ENCODE results near the gene BBS9. TPM values are rescaled to one million over a fixed set of nuclear protein-coding genes. Genes with fewer than 3 reads are reported as not detected.
"Not testable (repeated sequence)": the region's sequence is repeated elsewhere in the genome, so short reads cannot be mapped to it uniquely, and the experiment has no call there.

The BBS9 gene
- total and polyA plus RNA-seq, 2 experiments from 2014 or later = 27.2 to 66.1 TPM

GRCh38 chr7:33517191-33517590 lies 387.8 kb downstream of the BBS9 start (continued):
- no peak for TF ChIP-seq ZNF462 (CRISPR knock-in tag; IDR thresholded peaks at IDR 0.05)

GRCh38 chr7:33527008-33527407 lies 397.6 kb downstream of the BBS9 start:
- peak; percentile 46 for DNase-seq (ENCODE audit: low spot score)
- H3K4me1 ChIP-seq (ENCODE audit: insufficient read depth); H3K9me2 ChIP-seq (ENCODE audit: insufficient read depth); H3K36me3 ChIP-seq (ENCODE audit: insufficient read depth); H2AFZ ChIP-seq; H3K79me2 ChIP-seq (replicated peaks; ENCODE audit: insufficient read depth); H3K27ac ChIP-seq (ENCODE audit: low read depth); ATAC-seq; H3K27me3 Mint-ChIP-seq (ENCODE audit: insufficient read depth, low read depth, poor library complexity); H4K20me1 ChIP-seq (replicated peaks; ENCODE audit: insufficient read depth); H3K27me3 ChIP-seq (ENCODE audit: insufficient read depth); H3F3A ChIP-seq (replicated peaks; ENCODE audit: low read depth); H3K36me3 Mint-ChIP-seq (ENCODE audit: low read depth): not testable (repeated sequence)
- Mint-ChIP-seq H3K9me3 (peaks cover 13% of the 10 kb centered on the region; the same call in 2 of the 3 replicates), H3K4me3 (peak overlapping the region; percentile 68), H3K27ac (peak overlapping the region; percentile 95; the same call in 1 of the 2 replicates), H3K4me1 (peaks cover 12% of the 10 kb centered on the region)
- Histone ChIP-seq H3K4me3 (peak overlapping the region; percentile 19), H3K4me2 (peak overlapping the region; percentile 41; the same call in 1 of the 2 replicates)

- H3K27me3 Mint-ChIP-seq (ENCODE audit: insufficient read depth, low read depth, poor library complexity); H2AFZ ChIP-seq; H4K20me1 ChIP-seq (replicated peaks; ENCODE audit: insufficient read depth); H3K36me3 Mint-ChIP-seq (ENCODE audit: low read depth); H3F3A ChIP-seq (replicated peaks; ENCODE audit: low read depth); H3K79me2 ChIP-seq (replicated peaks; ENCODE audit: insufficient read depth); H3K9me2 ChIP-seq (ENCODE audit: insufficient read depth); H3K27ac ChIP-seq (ENCODE audit: low read depth); H3K4me1 ChIP-seq (ENCODE audit: insufficient read depth); H3K36me3 ChIP-seq (ENCODE audit: insufficient read depth); H3K27me3 ChIP-seq (ENCODE audit: insufficient read depth); ATAC-seq: not testable (repeated sequence)
- Mint-ChIP-seq H3K27ac (peak overlapping the region; percentile 95), H3K4me3 (peak overlapping the region; percentile 68), H3K4me1 (peaks cover 12% of the 10 kb centered on the region), H3K9me3 (peaks cover 13% of the 10 kb centered on the region; the same call in 2 of the 3 replicates)
- DNase-seq (ENCODE audit: low spot score) = peak; percentile 14
- peak overlapping the region; percentile 19 for H3K4me3 ChIP-seq
- peak overlapping the region; percentile 41 for H3K4me2 ChIP-seq
Observed at GRCh38 chr7:33527613-33528012, 398.2 kb downstream of the BBS9 start.

All from GM23338 (cell line).